ENCODE measurements around the gene RHEX.
"Not testable (repeated sequence)": the region's sequence is repeated elsewhere in the genome, so short reads cannot be mapped to it uniquely, and the experiment has no call there.

RHEX gene

DNA sequence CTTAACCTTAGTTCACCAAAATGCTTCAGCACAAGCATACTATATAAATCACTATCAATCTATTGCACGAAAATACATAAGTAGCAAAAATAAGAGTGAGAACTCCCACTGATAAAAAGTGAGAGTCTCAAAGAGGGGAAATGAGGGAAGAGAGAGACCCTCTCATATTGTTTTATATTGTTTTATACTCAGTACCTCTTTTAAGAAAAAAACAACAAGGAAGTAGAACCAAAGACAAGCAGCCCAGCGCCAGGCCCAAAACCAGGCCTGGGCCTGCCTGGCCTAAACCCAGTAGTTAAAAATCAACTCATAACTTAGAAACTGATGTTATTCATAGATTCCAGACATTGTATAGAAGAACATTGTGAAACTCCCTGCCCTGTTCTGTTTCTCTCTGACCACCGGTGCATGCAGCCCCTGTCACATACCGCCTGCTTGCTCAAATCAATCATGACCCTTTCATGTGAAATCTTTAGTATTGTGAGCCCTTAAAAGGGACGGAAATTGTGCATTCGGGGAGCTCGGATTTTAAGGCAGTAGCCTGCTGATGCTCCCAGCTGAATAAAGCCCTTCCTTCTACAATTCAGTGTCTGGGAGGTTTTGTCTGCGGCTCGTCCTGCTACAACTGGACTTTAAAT is 5.4 kb downstream of the RHEX start:
- H3K27me3 ChIP-seq (ENCODE audit: low read depth); DNase-seq (ENCODE audit: low spot score in 2 of 2); H3K4me1 ChIP-seq; H3K9me3 ChIP-seq; H3K36me3 ChIP-seq (replicated peaks); H3K4me3 ChIP-seq; in situ Hi-C loops (cut with MboI; ENCODE audit: low sequenced_read_pairs): not testable (repeated sequence)

DNA sequence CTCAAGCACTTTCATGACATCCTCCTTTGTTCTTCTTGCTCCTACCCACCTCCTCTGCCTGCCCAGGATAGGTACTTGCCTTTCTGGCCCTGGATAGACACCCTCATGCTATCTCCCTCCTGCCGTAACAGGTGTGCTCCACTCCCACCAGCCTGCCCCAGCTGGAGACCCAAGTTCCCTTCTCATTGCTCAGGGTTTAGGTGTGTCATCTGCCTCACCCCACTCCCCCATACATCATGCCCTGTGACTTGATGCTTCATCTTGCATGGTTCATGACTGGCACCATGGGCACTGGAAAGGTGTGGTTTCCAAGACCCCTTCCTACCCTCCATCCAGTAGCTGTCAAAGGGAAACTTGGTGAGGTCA is 5.9 kb downstream of the RHEX start:
- Histone ChIP-seq H3K4me1 (no peaks in the 10 kb centered on the region), H3K9me3 (peaks cover 5% of the 10 kb centered on the region; the same call in 1 of the 2 replicates), H3K36me3 (replicated peaks) (no peaks in the 10 kb centered on the region), H3K27me3 (ENCODE audit: low read depth) (no peaks in the 10 kb centered on the region), H3K4me3 (no peak overlapping the region)
- in situ Hi-C loops (cut with MboI; ENCODE audit: low sequenced_read_pairs), result no loop called here
- no peak for DNase-seq (ENCODE audit: low spot score in 2 of 2)

DNA sequence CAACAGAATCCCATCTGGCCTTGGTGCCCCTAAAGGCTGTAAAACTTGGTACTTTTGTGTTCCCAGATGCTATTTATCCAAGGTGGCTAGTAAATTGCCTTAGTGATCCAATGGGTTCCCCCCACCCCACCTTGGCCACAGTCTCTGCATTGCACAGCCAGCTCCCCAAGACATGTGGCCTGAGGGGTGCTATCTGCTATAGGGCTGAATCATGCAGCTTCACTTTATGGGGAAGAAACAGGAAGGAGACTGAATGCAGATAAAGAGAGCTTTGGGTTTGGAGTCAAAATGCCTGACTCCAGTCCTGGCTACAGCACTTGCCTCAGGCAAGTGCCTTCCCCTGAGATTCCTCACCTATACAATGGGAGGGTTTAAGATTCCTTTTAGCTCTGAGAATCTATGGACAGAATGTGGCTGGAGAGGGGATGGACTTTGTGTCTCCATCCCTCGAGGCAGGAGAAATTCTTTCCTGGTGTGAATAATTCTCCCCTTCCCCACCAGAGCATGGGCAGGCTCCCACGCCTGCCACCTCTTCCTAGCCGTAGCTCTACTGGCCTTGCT is 6.5 kb downstream of the RHEX start:
- Histone ChIP-seq H3K9me3 (peaks cover 5% of the 10 kb centered on the region; the same call in 1 of the 2 replicates), H3K4me3 (no peak overlapping the region), H3K4me1 (no peaks in the 10 kb centered on the region), H3K27me3 (ENCODE audit: low read depth) (no peaks in the 10 kb centered on the region), H3K36me3 (replicated peaks) (no peaks in the 10 kb centered on the region)
- DNase-seq (ENCODE audit: low spot score in 2 of 2), result no peak
- in situ Hi-C loops (cut with MboI; ENCODE audit: low sequenced_read_pairs), result no loop called here

- Histone ChIP-seq H3K27me3 (ENCODE audit: low read depth) (no peaks in the 10 kb centered on the region), H3K4me1 (no peaks in the 10 kb centered on the region), H3K9me3 (peaks cover 5% of the 10 kb centered on the region; the same call in 1 of the 2 replicates), H3K4me3 (no peak overlapping the region), H3K36me3 (replicated peaks) (no peaks in the 10 kb centered on the region)
- in situ Hi-C loops (cut with MboI; ENCODE audit: low sequenced_read_pairs), result no loop called here
- DNase-seq (ENCODE audit: low spot score in 2 of 2), result no peak
Measured at GRCh38 chr1:206060844-206061243, 7.9 kb downstream of the RHEX start.

DNA sequence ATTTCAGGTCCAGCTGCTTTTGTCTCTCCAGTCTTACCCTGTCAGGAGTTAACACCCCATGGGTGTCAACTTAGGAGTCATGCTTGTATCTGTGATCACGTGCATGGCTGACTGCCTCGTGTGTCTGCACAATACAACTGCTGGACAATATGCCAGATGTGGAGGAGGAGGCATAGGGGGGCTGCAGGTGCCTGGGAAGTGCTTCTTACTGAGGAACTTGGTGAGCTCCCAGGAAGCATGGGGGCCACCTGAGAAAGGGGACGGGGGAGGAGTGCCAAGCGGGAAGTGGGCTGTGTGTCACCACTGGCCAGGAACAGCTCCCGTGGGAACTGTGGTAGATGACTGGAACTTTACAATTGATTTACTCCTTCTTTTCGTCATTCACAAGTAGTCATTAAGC is 9.5 kb downstream of the RHEX start:
- in situ Hi-C loops (cut with MboI; ENCODE audit: low sequenced_read_pairs), result no loop called here
- Histone ChIP-seq H3K36me3 (replicated peaks) (no peaks in the 10 kb centered on the region), H3K9me3 (peaks cover 5% of the 10 kb centered on the region; the same call in 1 of the 2 replicates), H3K4me1 (no peaks in the 10 kb centered on the region), H3K27me3 (ENCODE audit: low read depth) (no peaks in the 10 kb centered on the region), H3K4me3 (no peak overlapping the region)
- DNase-seq (ENCODE audit: low spot score in 2 of 2), result no peak

DNA sequence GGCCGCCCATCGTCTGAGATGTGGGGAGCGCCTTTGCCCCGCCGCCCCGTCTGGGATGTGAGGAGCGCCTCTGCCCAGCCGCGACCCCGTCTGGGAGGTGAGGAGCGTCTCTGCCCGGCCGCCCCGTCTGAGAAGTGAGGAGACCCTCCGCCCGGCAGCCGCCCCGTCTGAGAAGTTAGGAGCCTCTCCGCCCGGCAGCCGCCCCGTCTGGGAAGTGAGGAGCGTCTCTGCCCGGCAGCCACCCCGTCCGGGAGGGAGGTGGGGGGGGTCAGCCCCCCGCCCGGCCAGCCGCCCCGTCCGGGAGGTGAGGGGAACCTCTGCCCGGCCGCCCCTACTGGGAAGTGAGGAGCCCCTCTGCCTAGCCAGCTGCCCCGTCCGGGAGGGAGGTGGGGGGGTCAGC is 11.0 kb downstream of the RHEX start:
- DNase-seq (ENCODE audit: low spot score in 2 of 2); H3K36me3 ChIP-seq (replicated peaks); H3K27me3 ChIP-seq (ENCODE audit: low read depth); H3K4me3 ChIP-seq; H3K4me1 ChIP-seq; in situ Hi-C loops (cut with MboI; ENCODE audit: low sequenced_read_pairs); H3K9me3 ChIP-seq: not testable (repeated sequence)

DNA sequence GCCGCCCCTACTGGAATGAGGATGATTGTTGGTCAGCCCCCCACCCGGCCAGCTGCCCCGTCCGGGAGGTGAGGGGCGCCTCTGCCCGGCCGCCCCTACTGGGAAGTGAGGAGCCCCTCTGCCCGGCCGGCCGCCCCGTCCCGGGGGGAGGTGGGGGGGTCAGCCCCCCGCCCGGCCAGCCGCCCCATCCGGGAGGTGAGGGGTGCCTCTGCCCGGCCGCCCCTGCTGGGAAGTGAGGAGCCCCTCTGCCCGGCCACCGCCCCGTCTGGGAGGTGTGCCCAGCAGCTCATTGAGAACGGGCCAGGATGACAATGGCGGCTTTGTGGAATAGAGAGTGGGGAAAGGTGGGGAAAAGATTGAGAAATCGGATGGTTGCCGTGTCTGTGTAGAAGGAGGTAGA is 11.5 kb downstream of the RHEX start:
- H3K27me3 ChIP-seq (ENCODE audit: low read depth); DNase-seq (ENCODE audit: low spot score in 2 of 2); H3K9me3 ChIP-seq; H3K36me3 ChIP-seq (replicated peaks); in situ Hi-C loops (cut with MboI; ENCODE audit: low sequenced_read_pairs); H3K4me3 ChIP-seq; H3K4me1 ChIP-seq: not testable (repeated sequence)

DNA sequence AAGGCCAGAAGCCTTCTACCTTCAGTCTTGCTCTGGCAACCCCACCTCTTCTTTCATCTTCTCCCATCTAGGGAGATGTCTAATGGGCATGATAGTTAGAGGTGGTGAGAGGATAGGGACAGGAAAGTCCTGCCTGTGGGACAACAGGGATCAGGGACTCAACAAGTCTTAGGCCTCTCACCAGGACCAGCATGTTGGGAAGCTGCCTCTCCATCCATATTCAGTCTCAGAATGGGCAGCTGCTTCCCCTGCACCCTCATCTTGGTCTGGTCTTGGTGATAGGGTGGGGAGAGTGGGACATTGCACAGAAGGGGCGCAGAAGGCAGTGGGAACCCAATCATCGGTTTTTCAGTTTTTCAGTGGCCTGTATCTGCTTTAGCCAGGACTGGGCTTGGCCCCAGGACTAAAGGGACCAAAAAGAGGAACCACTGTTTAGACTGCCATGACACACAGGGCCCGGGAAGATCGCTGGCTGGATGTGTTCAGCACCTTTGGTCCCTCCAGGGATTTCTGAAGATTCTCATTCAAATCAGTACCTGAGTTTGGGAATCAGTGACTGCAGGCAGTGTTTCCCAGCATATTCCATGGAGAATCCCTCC is 12.7 kb downstream of the RHEX start:
- Histone ChIP-seq H3K27me3 (ENCODE audit: low read depth) (no peaks in the 10 kb centered on the region), H3K36me3 (replicated peaks) (no peaks in the 10 kb centered on the region), H3K4me3 (no peak overlapping the region), H3K9me3 (peaks cover 5% of the 10 kb centered on the region; the same call in 1 of the 2 replicates), H3K4me1 (no peaks in the 10 kb centered on the region)
- DNase-seq (ENCODE audit: low spot score in 2 of 2), result no peak
- in situ Hi-C loops (cut with MboI; ENCODE audit: low sequenced_read_pairs), result no loop called here

- Histone ChIP-seq H3K4me1 (no peaks in the 10 kb centered on the region), H3K36me3 (replicated peaks) (no peaks in the 10 kb centered on the region), H3K4me3 (no peak overlapping the region), H3K27me3 (ENCODE audit: low read depth) (no peaks in the 10 kb centered on the region), H3K9me3 (peaks cover 5% of the 10 kb centered on the region; the same call in 1 of the 2 replicates)
- no peak for DNase-seq (ENCODE audit: low spot score in 2 of 2)
- in situ Hi-C loops (cut with MboI; ENCODE audit: low sequenced_read_pairs), result no loop called here
Measured at GRCh38 chr1:206066479-206067171, 13.7 kb downstream of the RHEX start.

- peaks cover 3% of the 10 kb centered on the region; the same call in 1 of the 2 replicates for H3K9me3 ChIP-seq
- no peak overlapping the region for H3K4me3 ChIP-seq
- no peaks in the 10 kb centered on the region for H3K36me3 ChIP-seq (replicated peaks)
- H3K4me1 ChIP-seq, result no peaks in the 10 kb centered on the region
- no peak for DNase-seq (ENCODE audit: low spot score in 2 of 2)
- no peaks in the 10 kb centered on the region for H3K27me3 ChIP-seq (ENCODE audit: low read depth)
- in situ Hi-C loops (cut with MboI; ENCODE audit: low sequenced_read_pairs), result no loop called here
Measured at GRCh38 chr1:206067486-206068227, 14.7 kb downstream of the RHEX start.

DNA sequence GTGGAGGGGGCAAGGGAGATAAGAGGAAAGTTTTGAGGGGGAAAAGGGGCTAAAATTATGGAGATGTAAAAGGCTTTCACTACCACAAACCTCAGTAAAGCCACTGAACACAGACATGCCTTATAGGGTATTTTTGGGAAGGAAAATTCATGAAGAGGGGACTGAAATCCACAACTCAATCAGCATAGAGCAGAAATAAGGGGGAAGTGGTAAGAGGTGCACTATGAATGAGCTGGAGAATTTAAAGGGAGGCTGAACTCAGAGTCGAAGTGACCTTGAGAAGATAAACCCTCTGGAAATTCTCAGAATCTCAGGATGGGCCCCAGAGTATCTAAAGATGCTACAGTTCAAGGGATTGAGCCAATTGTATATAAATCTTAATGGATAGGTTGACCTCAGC is 15.3 kb downstream of the RHEX start:
- no peak overlapping the region for H3K4me3 ChIP-seq
- in situ Hi-C loops (cut with MboI; ENCODE audit: low sequenced_read_pairs), result no loop called here
- H3K36me3 ChIP-seq (replicated peaks), result no peaks in the 10 kb centered on the region
- no peak for DNase-seq (ENCODE audit: low spot score in 2 of 2)
- no peaks in the 10 kb centered on the region for H3K4me1 ChIP-seq
- no peaks in the 10 kb centered on the region for H3K27me3 ChIP-seq (ENCODE audit: low read depth)
- H3K9me3 ChIP-seq, result no peaks in the 10 kb centered on the region

- Histone ChIP-seq H3K36me3 (replicated peaks) (no peaks in the 10 kb centered on the region), H3K4me1 (peaks cover under 1% of the 10 kb centered on the region; the same call in 1 of the 2 replicates), H3K27me3 (ENCODE audit: low read depth) (peaks cover 2% of the 10 kb centered on the region; the same call in 1 of the 2 replicates), H3K4me3 (no peak overlapping the region), H3K9me3 (no peaks in the 10 kb centered on the region)
- DNase-seq (ENCODE audit: low spot score in 2 of 2), result no peak
- in situ Hi-C loops (cut with MboI; ENCODE audit: low sequenced_read_pairs), result no loop called here
Measured at GRCh38 chr1:206070627-206071304, 17.8 kb downstream of the RHEX start.

DNA sequence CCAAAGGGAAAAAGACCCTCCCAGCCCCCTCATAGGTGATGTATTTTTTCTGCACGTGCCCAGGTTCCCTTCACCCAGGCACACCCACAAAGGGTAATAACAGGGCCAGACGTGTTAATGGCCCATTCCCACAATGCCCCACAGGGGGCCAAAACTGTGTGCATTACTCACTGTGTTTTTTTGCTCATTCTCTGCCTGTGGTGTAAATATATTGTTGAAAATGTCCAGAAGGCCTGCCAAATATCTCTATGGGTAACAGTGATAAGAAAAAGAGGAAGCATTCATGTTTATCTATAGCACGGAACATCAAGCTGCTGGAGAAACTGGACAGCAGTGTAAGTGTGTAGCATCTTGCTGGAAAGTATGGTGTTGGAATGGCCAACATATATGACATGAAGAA is 21.9 kb downstream of the RHEX start:
- Histone ChIP-seq H3K27me3 (ENCODE audit: low read depth) (peaks cover 2% of the 10 kb centered on the region; the same call in 1 of the 2 replicates), H3K9me3 (no peaks in the 10 kb centered on the region), H3K4me1 (peaks cover 4% of the 10 kb centered on the region; the same call in 1 of the 2 replicates), H3K4me3 (no peak overlapping the region), H3K36me3 (replicated peaks) (no peaks in the 10 kb centered on the region)
- in situ Hi-C loops (cut with MboI; ENCODE audit: low sequenced_read_pairs), result no loop called here
- no peak for DNase-seq (ENCODE audit: low spot score in 2 of 2)

All from HAP-1 (cell line).